ENCODE measurements around the gene SCARB1.

GRCh38 chr12:124909831-124910560, 46.3 kb upstream of the SCARB1 start:
- TF ChIP-seq CTCF (IDR thresholded peaks at IDR 0.05) (no peak), EP300 (IDR thresholded peaks at IDR 0.05) (no peak)

Measured in esophagus muscularis mucosa (tissue), 3 donors.